WTC11 (cell line): ENCODE data around the gene ANTXR2.

Experiments used
- CTCF ChIP-seq: fragments of 200-600 bp; IDR thresholded peaks from 2 replicates; pipeline ENCODE4 v1.8.0; 2022; ENCODE audit warnings: antibody characterized with exemption
- NFE2L1 ChIP-seq: sonication (generic); formaldehyde crosslinking; IDR thresholded peaks from 2 replicates; pipeline ENCODE4 v1.8.1; 2023; ENCODE audit warnings: missing genetic modification reagents
- TCF7 ChIP-seq: sonication (generic); formaldehyde crosslinking; IDR thresholded peaks from 2 replicates; pipeline ENCODE4 v1.8.0; 2022; ENCODE audit warnings: mild to moderate bottlenecking, low read depth, missing genetic modification reagents, moderate library complexity

- TF ChIP-seq NFE2L1 (CRISPR knock-in tag): no peak
- no peak for TF ChIP-seq TCF7 (CRISPR knock-in tag)
- TF ChIP-seq CTCF: no peak
These were observed 79.6 kb downstream of the ANTXR2 start for GRCh38 chr4:79993476-79993875.
